Gastroesophageal sphincter (tissue), 4 donors: Measurements from ENCODE around the gene BTBD17. TPM values are rescaled to one million over a fixed set of nuclear protein-coding genes. Genes with fewer than 3 reads are reported as not detected.

Experiments
- ATAC-seq: fragments of 150-250 bp; one replicate; pipeline ENCODE4 v1.9.1; 2016; ENCODE audit warnings: mild to moderate bottlenecking, moderate library complexity
- H3K27ac ChIP-seq, 4 donors: fragments of 200-600 bp; sonication (generic) in 3 of 4; 1 replicate in 3 of 4; 2 replicates in 1 of 4; pipeline ENCODE4 v1.5.1; 2016 to 2019
- H3K27me3 ChIP-seq: fragments of 200-600 bp; sonication (generic); one replicate; pipeline ENCODE4 v1.5.1; 2019
- H3K36me3 ChIP-seq, 2 donors: fragments of 200-600 bp; sonication (generic); one replicate each; pipeline ENCODE4 v1.5.1; 2019; ENCODE audit warnings: control low read depth in 1 of 2
- H3K4me1 ChIP-seq, 3 donors: fragments of 200-600 bp; sonication (generic); 1 replicate in 2 of 3; 2 replicates in 1 of 3; pipeline ENCODE4 v1.5.1; 2016 to 2019; ENCODE audit warnings: control low read depth in 2 of 3
- H3K4me3 ChIP-seq, 2 donors: fragments of 200-600 bp; sonication (generic); one replicate each; pipeline ENCODE4 v1.5.1; 2019; ENCODE audit warnings: mild to moderate bottlenecking in 1 of 2, moderate library complexity in 1 of 2
- H3K9me3 ChIP-seq, 3 donors: fragments of 200-600 bp; sonication (generic); one replicate each; pipeline ENCODE4 v1.5.1; 2017 to 2019; ENCODE audit warnings: control low read depth in 2 of 3
- CTCF ChIP-seq, 4 experiments: fragments of 200-600 bp in 2 of 4; fragments of 450-650 bp in 2 of 4; sonication (generic) in 1 of 4; IDR thresholded peaks; one replicate each; pipeline ENCODE4 v1.5.1; 2017 to 2019; ENCODE audit warnings: antibody characterized with exemption in 4 of 4, mild to moderate bottlenecking in 2 of 4, moderate library complexity in 2 of 4
- EP300 ChIP-seq: sonication (generic); formaldehyde crosslinking; IDR thresholded peaks from one replicate; pipeline ENCODE4 v1.6.1; 2017; ENCODE audit warnings: antibody characterized with exemption, mild to moderate bottlenecking
- POLR2A ChIP-seq, 2 donors: fragments of 450-650 bp; IDR thresholded peaks; one replicate each; pipeline ENCODE4 v1.6.1; 2017; ENCODE audit warnings: antibody characterized with exemption in 2 of 2, mild to moderate bottlenecking in 2 of 2, moderate library complexity in 1 of 2
- POLR2AphosphoS5 ChIP-seq: sonication (generic); formaldehyde crosslinking; IDR thresholded peaks from one replicate; pipeline ENCODE4 v1.6.1; 2017; ENCODE audit warnings: antibody characterized with exemption
- WGBS, 2 donors: methylation state at CpG; one replicate each; pipeline ENCODE4 v1.1.5; 2018; ENCODE audit warnings: low coverage in 1 of 2; 5-methylcytosine and 5-hydroxymethylcytosine counted together
- total RNA-seq, 4 donors: library from RNA; depleted of rRNA; stranded (reverse); fragments of >200 nt; gene quantifications; one replicate each; pipeline ENCODE4 v1.1.0, GENCODE V29; 2016

BTBD17 gene
- total RNA-seq, 4 donors from 2014 or later = not detected

- no peak for ATAC-seq
- no peak overlapping the region for H3K27ac ChIP-seq
- no peaks in the 10 kb centered on the region for H3K9me3 ChIP-seq
- peaks cover 0 to 22% (median 7%) of the 10 kb centered on the region in 3 donors for H3K4me1 ChIP-seq
- H3K27me3 ChIP-seq = peaks cover 53% of the 10 kb centered on the region
- no peaks in the 10 kb centered on the region for H3K36me3 ChIP-seq
- H3K4me3 ChIP-seq = no peak overlapping the region
- TF ChIP-seq POLR2AphosphoS5 (no peak), POLR2A (IDR thresholded peaks at IDR 0.05) (no peak), CTCF (IDR thresholded peaks at IDR 0.05) (no peak), EP300 (no peak)
- WGBS, 2 donors = 77 to 88% methylated on average over 5 to 6 of the region's 6 CpGs
Measured at GRCh38 chr17:74324521-74324920, 37.1 kb downstream of the BTBD17 start.

GRCh38 chr17:74318391-74318790, 43.3 kb downstream of the BTBD17 start:
- H3K36me3 ChIP-seq = no peaks in the 10 kb centered on the region
- no peak overlapping the region for H3K4me3 ChIP-seq
- peaks cover 17% of the 10 kb centered on the region for H3K27me3 ChIP-seq
- ATAC-seq = no peak
- no peaks in the 10 kb centered on the region for H3K9me3 ChIP-seq
- 77 to 85% methylated on average over 7 to 9 of the region's 10 CpGs for WGBS, 2 donors
- H3K27ac ChIP-seq = no peak overlapping the region
- H3K4me1 ChIP-seq = no peaks in the 10 kb centered on the region
- TF ChIP-seq EP300 = no peak
- TF ChIP-seq CTCF (IDR thresholded peaks at IDR 0.05) = no peak

GRCh38 chr17:74317071-74317470, 44.6 kb downstream of the BTBD17 start:
- no peak for ATAC-seq

GRCh38 chr17:74316220-74316619, 45.4 kb downstream of the BTBD17 start:
- ATAC-seq = no peak
- no CpG with 5 or more reads among the region's 10 CpGs for WGBS, 2 donors
- Histone ChIP-seq H3K27me3 (peaks cover 16% of the 10 kb centered on the region), H3K4me3 (no peak overlapping the region), H3K4me1 (no peaks in the 10 kb centered on the region), H3K9me3 (peaks cover 0 to 11% (median 0%) of the 10 kb centered on the region in 3 donors), H3K27ac (no peak overlapping the region), H3K36me3 (no peaks in the 10 kb centered on the region)
- no peak for TF ChIP-seq CTCF (IDR thresholded peaks at IDR 0.05)
- TF ChIP-seq POLR2A (IDR thresholded peaks at IDR 0.05) = no peak
- no peak for TF ChIP-seq POLR2AphosphoS5
- TF ChIP-seq EP300 = no peak

More at GRCh38 chr17:74317071-74317470, 44.6 kb downstream of the BTBD17 start:
- Histone ChIP-seq H3K36me3 (no peaks in the 10 kb centered on the region), H3K27ac (no peak overlapping the region), H3K4me1 (no peaks in the 10 kb centered on the region), H3K9me3 (peaks cover 0 to 7% (median 0%) of the 10 kb centered on the region in 3 donors), H3K4me3 (no peak overlapping the region), H3K27me3 (peaks cover 9% of the 10 kb centered on the region)
- 44 to 87% methylated on average over 2 to 3 of the region's 16 CpGs for WGBS, 2 donors
- TF ChIP-seq POLR2A (IDR thresholded peaks at IDR 0.05) = no peak
- TF ChIP-seq EP300 = no peak
- no peak for TF ChIP-seq POLR2AphosphoS5
- TF ChIP-seq CTCF (IDR thresholded peaks at IDR 0.05) = no peak

- Histone ChIP-seq H3K36me3 (no peaks in the 10 kb centered on the region), H3K27me3 (peaks cover 21% of the 10 kb centered on the region), H3K27ac (no peak overlapping the region), H3K9me3 (peaks cover 0 to 11% (median 0%) of the 10 kb centered on the region in 3 donors), H3K4me3 (no peak overlapping the region), H3K4me1 (no peaks in the 10 kb centered on the region)
- 60 to 73% methylated on average over 1 to 4 of the region's 15 CpGs for WGBS, 2 donors
- ATAC-seq = no peak
- no peak for TF ChIP-seq EP300
- TF ChIP-seq POLR2AphosphoS5 = no peak
- TF ChIP-seq CTCF (IDR thresholded peaks at IDR 0.05) = no peak
- no peak for TF ChIP-seq POLR2A (IDR thresholded peaks at IDR 0.05)
Measured at GRCh38 chr17:74314877-74315276, 46.8 kb downstream of the BTBD17 start.
